GM18505 (cell line): ENCODE data around the gene AMDHD1.

Experiments
- ATAC-seq: cut with Tn5 transposase; IDR thresholded peaks from one replicate; pipeline ENCODE4 v1.9.1; 2021; ENCODE audit not compliant: unreplicated experiment
- POLR2A ChIP-seq: IDR thresholded peaks from 4 replicates; pipeline ENCODE4 v1.6.1; 2011; ENCODE audit warnings: borderline replicate concordance; ENCODE audit not compliant: insufficient read depth, insufficient read length; ENCODE audit errors: extremely low read depth

AMDHD1 gene

GRCh38 chr12:95996034-95996658 is 53.0 kb downstream of the AMDHD1 start, which contains the start of gene HAL:
Gene HAL, minus strand, starts transcription at chr12:95996344. Its CDS starts 434 bp downstream, at chr12:95995910.
- TF ChIP-seq POLR2A = no peak
- ATAC-seq = no peak

- no peak for ATAC-seq
- TF ChIP-seq POLR2A = no peak
Observed at GRCh38 chr12:95997276-95997675, 54.1 kb downstream of the AMDHD1 start.

GRCh38 chr12:95997911-95998510 is 54.9 kb downstream of the AMDHD1 start:
- ATAC-seq = no peak
- TF ChIP-seq POLR2A = no peak

- no peak for TF ChIP-seq POLR2A
- ATAC-seq = peak; percentile 88
Observed at GRCh38 chr12:95998611-95999286, 55.6 kb downstream of the AMDHD1 start.

GRCh38 chr12:95999484-95999883 is 56.4 kb downstream of the AMDHD1 start:
- TF ChIP-seq POLR2A = no peak
- ATAC-seq = no peak

- no peak for ATAC-seq
- no peak for TF ChIP-seq POLR2A
Observed at GRCh38 chr12:96000858-96001257, 57.7 kb downstream of the AMDHD1 start.

GRCh38 chr12:96006727-96007126 is 63.6 kb downstream of the AMDHD1 start:
- no peak for TF ChIP-seq POLR2A

GRCh38 chr12:96007729-96008128 is 64.6 kb downstream of the AMDHD1 start:
- ATAC-seq = no peak
- no peak for TF ChIP-seq POLR2A

More at GRCh38 chr12:96006727-96007126, 63.6 kb downstream of the AMDHD1 start:
- ATAC-seq = no peak

- no peak for TF ChIP-seq POLR2A
- no peak for ATAC-seq
Observed at GRCh38 chr12:96014943-96015599, 71.9 kb downstream of the AMDHD1 start.

- no peak for TF ChIP-seq POLR2A
- ATAC-seq = no peak
Observed at GRCh38 chr12:96015672-96016071, 72.5 kb downstream of the AMDHD1 start.
